Keratinocyte (primary cell): Measurements from ENCODE around the gene SPTBN1. TPM values are rescaled to one million over a fixed set of nuclear protein-coding genes. Genes with fewer than 3 reads are reported as not detected.

Experiments
- DNase-seq: peaks from one replicate; pipeline ENCODE4 v3.0.0-alpha.2; 2011; ENCODE audit warnings: low read depth, missing footprints, low spot score
- FAIRE-seq: peaks from 2 replicates; lab custom pipeline; 2011; peaks lifted over from hg19 to GRCh38; lab: Jason Lieb, UNC
- H2AFZ ChIP-seq: 2 replicates; pipeline ENCODE4 v1.6.0; 2012; ENCODE audit warnings: low read length, control low read depth, inconsistent platforms; ENCODE audit not compliant: control insufficient read depth
- H3K27ac ChIP-seq: 2 replicates; pipeline ENCODE4 v1.5.1; 2011; ENCODE audit warnings: low read length; ENCODE audit not compliant: control insufficient read depth, insufficient read depth
- H3K27me3 ChIP-seq: 3 replicates; pipeline ENCODE4 v1.6.0; 2011; ENCODE audit warnings: low read length; ENCODE audit not compliant: control insufficient read depth, insufficient read depth; ENCODE audit errors: extremely low read depth
- H3K36me3 ChIP-seq, 2 experiments: 2 replicates in 1 of 2; 3 replicates in 1 of 2; pipeline ENCODE4 v1.5.1; 2011; ENCODE audit warnings: low read length in 2 of 2, mild to moderate bottlenecking in 1 of 2; ENCODE audit not compliant: control insufficient read depth in 2 of 2, insufficient read depth in 2 of 2; ENCODE audit errors: extremely low read depth in 1 of 2
- H3K4me1 ChIP-seq: 3 replicates; pipeline ENCODE4 v1.5.1; 2011; ENCODE audit warnings: low read length; ENCODE audit not compliant: control insufficient read depth, insufficient read depth; ENCODE audit errors: extremely low read depth
- H3K4me2 ChIP-seq: 3 replicates; pipeline ENCODE4 v1.6.0; 2011; ENCODE audit warnings: low read depth, low read length; ENCODE audit not compliant: control insufficient read depth, insufficient read depth; ENCODE audit errors: extremely low read depth
- H3K4me3 ChIP-seq, 3 experiments: fragments of 200-600 bp in 1 of 3; sonication (generic) in 1 of 3; 2 replicates in 2 of 3; 3 replicates in 1 of 3; pipeline ENCODE4 v1.5.1; 2011 to 2016; ENCODE audit warnings: low read length in 3 of 3, mild to moderate bottlenecking in 3 of 3, control low read depth in 2 of 3, inconsistent platforms in 1 of 3, low read depth in 1 of 3, mixed read lengths in 1 of 3, mixed run types in 1 of 3, moderate library complexity in 1 of 3; ENCODE audit not compliant: control insufficient read depth in 2 of 3, insufficient read depth in 2 of 3; ENCODE audit errors: extremely low read depth in 1 of 3
- H3K79me2 ChIP-seq: 2 replicates; pipeline ENCODE4 v1.6.0; 2012; ENCODE audit warnings: low read length; ENCODE audit not compliant: control insufficient read depth, insufficient read depth
- H3K9ac ChIP-seq: 3 replicates; pipeline ENCODE4 v1.6.0; 2011; ENCODE audit warnings: low read length; ENCODE audit not compliant: control insufficient read depth, insufficient read depth; ENCODE audit errors: extremely low read depth
- H3K9me1 ChIP-seq: 3 replicates; pipeline ENCODE4 v1.6.0; 2011; ENCODE audit warnings: low read length; ENCODE audit not compliant: control insufficient read depth, insufficient read depth; ENCODE audit errors: extremely low read depth
- H3K9me3 ChIP-seq: 2 replicates; pipeline ENCODE4 v1.5.1; 2012; ENCODE audit warnings: low read depth, low read length; ENCODE audit not compliant: control insufficient read depth
- H4K20me1 ChIP-seq: 3 replicates; pipeline ENCODE4 v1.6.0; 2011; ENCODE audit warnings: low read length; ENCODE audit not compliant: control insufficient read depth, insufficient read depth; ENCODE audit errors: extremely low read depth
- EZH2 ChIP-seq: IDR thresholded peaks from one replicate; pipeline ENCODE4 v1.6.1; 2012; ENCODE audit warnings: inconsistent platforms, mild to moderate bottlenecking, low read length, moderate library complexity
- dilution Hi-C: fragments of 300-500 bp; cut with MboI; formaldehyde crosslinking; loops from one replicate; pipeline ENCODE4 v1.7.0; 2020; ENCODE audit warnings: low sequenced_read_pairs; ENCODE audit not compliant: extremely low pct_ligation_motif_present
- polyA plus RNA-seq, 5 experiments: library from polyadenylated mRNA; depleted of rRNA in 3 of 5; stranded (reverse) in 3 of 5; stranded (forward) in 1 of 5; unstranded in 1 of 5; fragments of >200 nt; gene quantifications; 1 replicate in 1 of 5; 2 replicates in 3 of 5; 3 replicates in 1 of 5; pipeline versions ENCODE4 v1.2.1 to v1.2.3, GENCODE V29; 2011 to 2012; ENCODE audit warnings: missing spikeins in 2 of 5, low read depth in 1 of 5, low replicate concordance in 1 of 5
- TF ChIP-seq, protein P1 (sequence below), 3 experiments: IDR thresholded peaks in 1 of 3; conservative IDR thresholded peaks in 1 of 3; optimal IDR thresholded peaks in 1 of 3; 2 replicates in 2 of 3; 3 replicates in 1 of 3; pipeline versions ENCODE3 to v1.5.1; 2011; ENCODE audit warnings: low read length in 3 of 3, mild to moderate bottlenecking in 3 of 3, moderate library complexity in 2 of 3, control low read depth in 1 of 3, inconsistent platforms in 1 of 3; ENCODE audit not compliant: insufficient read depth in 2 of 3; ENCODE audit errors: extremely low read depth in 1 of 3

SPTBN1 gene
- polyA plus RNA-seq, 1 donor (not counting 4 experiments of a cell fraction or from before 2014, with no cell fraction given) = 40.0 TPM

DNA sequence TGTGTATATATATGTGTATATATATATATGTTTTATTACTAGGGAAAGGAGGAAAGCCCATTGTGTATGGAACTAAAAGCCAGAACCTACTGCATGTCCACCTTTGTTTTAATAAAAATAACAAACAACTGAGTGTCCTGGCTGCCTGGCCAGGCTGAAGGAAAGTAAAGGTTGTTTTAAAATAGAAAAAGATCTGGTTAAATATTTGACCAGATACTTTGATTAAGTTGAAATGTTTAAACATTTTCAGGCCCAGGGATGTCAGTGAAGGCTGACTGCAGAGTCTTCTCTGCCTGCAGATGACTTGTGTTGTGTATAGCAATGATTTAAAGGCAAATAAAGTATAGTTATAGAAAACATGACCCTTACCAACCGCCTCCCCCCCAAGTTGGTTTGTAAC, 22.8 kb downstream of the SPTBN1 start:
- TF ChIP-seq, protein P1, sequence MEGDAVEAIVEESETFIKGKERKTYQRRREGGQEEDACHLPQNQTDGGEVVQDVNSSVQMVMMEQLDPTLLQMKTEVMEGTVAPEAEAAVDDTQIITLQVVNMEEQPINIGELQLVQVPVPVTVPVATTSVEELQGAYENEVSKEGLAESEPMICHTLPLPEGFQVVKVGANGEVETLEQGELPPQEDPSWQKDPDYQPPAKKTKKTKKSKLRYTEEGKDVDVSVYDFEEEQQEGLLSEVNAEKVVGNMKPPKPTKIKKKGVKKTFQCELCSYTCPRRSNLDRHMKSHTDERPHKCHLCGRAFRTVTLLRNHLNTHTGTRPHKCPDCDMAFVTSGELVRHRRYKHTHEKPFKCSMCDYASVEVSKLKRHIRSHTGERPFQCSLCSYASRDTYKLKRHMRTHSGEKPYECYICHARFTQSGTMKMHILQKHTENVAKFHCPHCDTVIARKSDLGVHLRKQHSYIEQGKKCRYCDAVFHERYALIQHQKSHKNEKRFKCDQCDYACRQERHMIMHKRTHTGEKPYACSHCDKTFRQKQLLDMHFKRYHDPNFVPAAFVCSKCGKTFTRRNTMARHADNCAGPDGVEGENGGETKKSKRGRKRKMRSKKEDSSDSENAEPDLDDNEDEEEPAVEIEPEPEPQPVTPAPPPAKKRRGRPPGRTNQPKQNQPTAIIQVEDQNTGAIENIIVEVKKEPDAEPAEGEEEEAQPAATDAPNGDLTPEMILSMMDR (optimal IDR thresholded peaks at IDR 0.05 in 1 of 3, IDR thresholded peaks at IDR 0.05 in 1 of 3, conservative IDR thresholded peaks at IDR 0.05 in 1 of 3; ENCODE audit: extremely low read depth in 1 of 3, insufficient read depth in 2 of 3, low read length in 3 of 3) = no peak
- TF ChIP-seq EZH2 = no peak
- FAIRE-seq (no peak), DNase-seq (no peak)
- Histone ChIP-seq H3K9me1 (no peaks in the 10 kb centered on the region), H3K4me3 (no peak overlapping the region), H3K4me2 (no peak overlapping the region), H3K4me1 (peaks cover 11% of the 10 kb centered on the region), H3K27ac (no peak overlapping the region), H2AFZ (no peak overlapping the region), H3K79me2 (no peaks in the 10 kb centered on the region), H4K20me1 (no peaks in the 10 kb centered on the region), H3K9me3 (no peaks in the 10 kb centered on the region), H3K27me3 (no peaks in the 10 kb centered on the region), H3K36me3 (no peaks in the 10 kb centered on the region), H3K9ac (no peak overlapping the region)
- dilution Hi-C loops = no loop called here

DNA sequence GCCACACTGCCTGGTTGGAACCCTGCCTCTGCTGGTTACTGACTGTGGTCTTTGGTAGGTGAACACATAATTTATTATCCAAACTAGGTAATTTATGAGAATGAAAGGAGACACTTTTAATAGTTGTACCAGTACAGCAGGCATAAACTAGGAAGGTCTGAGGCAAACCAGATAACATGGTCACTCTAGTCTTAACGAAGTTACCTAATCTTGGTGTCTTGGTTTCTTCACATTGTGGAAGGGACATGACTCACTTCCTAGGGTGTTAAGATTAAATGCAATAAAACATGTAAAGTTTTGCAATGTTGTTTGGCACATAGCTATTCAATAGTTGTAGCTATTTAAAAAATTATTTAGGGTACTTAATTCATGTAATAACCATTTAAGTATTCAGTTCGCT, 23.3 kb downstream of the SPTBN1 start:
- Histone ChIP-seq H3K4me1 (peaks cover 13% of the 10 kb centered on the region), H3K79me2 (no peaks in the 10 kb centered on the region), H3K36me3 (no peaks in the 10 kb centered on the region), H3K27me3 (no peaks in the 10 kb centered on the region), H3K9me3 (no peaks in the 10 kb centered on the region), H3K9ac (no peak overlapping the region), H3K4me3 (no peak overlapping the region), H3K27ac (no peak overlapping the region), H3K9me1 (no peaks in the 10 kb centered on the region), H3K4me2 (no peak overlapping the region), H4K20me1 (no peaks in the 10 kb centered on the region), H2AFZ (no peak overlapping the region)
- DNase-seq = no peak
- no peak for FAIRE-seq
- TF ChIP-seq EZH2 = no peak
- TF ChIP-seq, protein P1 (optimal IDR thresholded peaks at IDR 0.05 in 1 of 3, IDR thresholded peaks at IDR 0.05 in 1 of 3, conservative IDR thresholded peaks at IDR 0.05 in 1 of 3; ENCODE audit: extremely low read depth in 1 of 3, insufficient read depth in 2 of 3, low read length in 3 of 3) = no peak
- dilution Hi-C loops = no loop called here
